NT2/D1 (cell line): ENCODE measurements around the gene CA7.

Source experiments
- SUZ12 ChIP-seq: IDR thresholded peaks from 2 replicates; pipeline ENCODE4 v1.6.1; 2011; ENCODE audit not compliant: insufficient read length, insufficient read depth; ENCODE audit errors: extremely low read depth
- YY1 ChIP-seq: IDR thresholded peaks from 2 replicates; pipeline ENCODE4 v1.6.1; 2011; ENCODE audit not compliant: insufficient read length, insufficient read depth
- ZNF274 ChIP-seq: IDR thresholded peaks from 2 replicates; pipeline ENCODE4 v1.6.1; 2011; ENCODE audit warnings: mild to moderate bottlenecking, low read depth, low read length

- no peak for TF ChIP-seq SUZ12
- no peak for TF ChIP-seq YY1
- TF ChIP-seq ZNF274, result no peak
These were observed 42.7 kb downstream of the CA7 start for GRCh38 chr16:66886914-66887313.
